Naive B cell (primary cell): ENCODE data around the gene GPR137C. TPM values are rescaled to one million over a fixed set of nuclear protein-coding genes. Genes with fewer than 3 reads are reported as not detected.

Experiments
- ATAC-seq, 2 donors: fragments of 150-1000 bp; cut with Tn5 transposase; 2 replicates each; pipeline ENCODE4 v1.10.0; 2021; ENCODE audit warnings: low read depth in 2 of 2, mild to moderate bottlenecking in 2 of 2, moderate library complexity in 2 of 2
- DNase-seq: peaks from one replicate; pipeline ENCODE4 v3.0.0; 2022
- H3K27ac Mint-ChIP-seq, 6 donors: one replicate each; pipeline ENCODE4 v1.8.0; 2020 to 2022; ENCODE audit warnings: mild to moderate bottlenecking in 6 of 6, mixed read lengths in 6 of 6, moderate library complexity in 5 of 6, inconsistent platforms in 2 of 6
- H3K27me3 Mint-ChIP-seq, 3 donors: one replicate each; pipeline ENCODE4 v1.8.0; 2021 to 2022; ENCODE audit warnings: mixed read lengths in 3 of 3, mild to moderate bottlenecking in 1 of 3
- H3K36me3 Mint-ChIP-seq, 2 donors: one replicate each; pipeline ENCODE4 v1.8.0; 2020 to 2022; ENCODE audit warnings: mixed read lengths in 2 of 2, inconsistent platforms in 1 of 2, mild to moderate bottlenecking in 1 of 2
- H3K4me1 Mint-ChIP-seq, 3 donors: one replicate each; pipeline ENCODE4 v1.8.0; 2020 to 2022; ENCODE audit warnings: mixed read lengths in 3 of 3, inconsistent platforms in 1 of 3, mild to moderate bottlenecking in 1 of 3, moderate library complexity in 1 of 3
- H3K4me3 Mint-ChIP-seq, 8 donors: one replicate each; pipeline ENCODE4 v1.8.0; 2020 to 2022; ENCODE audit warnings: mild to moderate bottlenecking in 8 of 8, mixed read lengths in 8 of 8, moderate library complexity in 8 of 8, inconsistent platforms in 2 of 8
- H3K9me3 Mint-ChIP-seq, 7 donors: one replicate each; pipeline ENCODE4 v1.8.0; 2020 to 2022; ENCODE audit warnings: mixed read lengths in 7 of 7, mild to moderate bottlenecking in 5 of 7, inconsistent platforms in 2 of 7, moderate library complexity in 1 of 7
- polyA plus RNA-seq, 6 donors: library from polyadenylated mRNA; unstranded; fragments of 300-500 nt; fragmentation: Illumina TruSeq; gene quantifications; one replicate each; pipeline ENCODE4 v1.2.3, GENCODE V29; 2021; ENCODE audit warnings: low read depth in 6 of 6

The GPR137C gene
- polyA plus RNA-seq, 6 donors from 2014 or later = 0.12 TPM; not detected in 5

DNA sequence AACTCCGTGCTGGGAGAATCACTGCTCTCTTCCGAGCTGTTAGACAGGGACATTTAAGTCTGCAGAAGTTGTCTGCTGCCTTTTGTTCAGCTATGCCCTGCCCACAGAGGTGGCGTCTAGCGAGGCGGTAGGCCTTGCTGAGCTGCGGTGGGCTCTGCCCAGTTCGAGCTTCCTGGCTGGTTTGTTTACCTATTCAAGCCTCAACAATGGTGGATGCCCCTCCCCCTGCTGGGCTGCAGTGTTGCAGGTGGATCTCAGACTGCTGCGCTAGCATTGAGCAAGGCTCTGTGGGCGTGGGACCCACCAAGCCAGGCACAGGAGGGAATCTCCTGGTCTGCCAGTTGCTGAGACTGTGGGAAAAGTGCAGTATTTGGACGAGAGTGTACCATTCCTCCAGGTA lies 43.7 kb downstream of the GPR137C start:
- Mint-ChIP-seq H3K36me3 (peaks cover 0 to 6% of the 10 kb centered on the region in 2 donors), H3K27ac (no peak overlapping the region), H3K4me3 (no peak overlapping the region), H3K27me3 (peaks cover 0 to 6% (median 0%) of the 10 kb centered on the region in 3 donors), H3K9me3 (peaks cover 0 to 28% (median 14%) of the 10 kb centered on the region in 7 donors), H3K4me1 (no peaks in the 10 kb centered on the region)
- DNase-seq (no peak), ATAC-seq (no peak)

GRCh38 chr14:52596861-52597260 lies 44.2 kb downstream of the GPR137C start:
- Mint-ChIP-seq H3K27ac (peak overlapping the region in 1 of 6 donors; percentile 49), H3K4me3 (no peak overlapping the region), H3K4me1 (no peaks in the 10 kb centered on the region), H3K36me3 (peaks cover 0 to 6% of the 10 kb centered on the region in 2 donors), H3K27me3 (peaks cover 0 to 6% (median 0%) of the 10 kb centered on the region in 3 donors), H3K9me3 (peaks cover 0 to 28% (median 12%) of the 10 kb centered on the region in 7 donors)
- DNase-seq = no peak
- ATAC-seq = no peak

- Mint-ChIP-seq H3K27ac (no peak overlapping the region), H3K27me3 (peaks cover 0 to 6% (median 0%) of the 10 kb centered on the region in 3 donors), H3K36me3 (peaks cover 0 to 6% of the 10 kb centered on the region in 2 donors), H3K4me1 (peaks cover 4 to 8% (median 6%) of the 10 kb centered on the region in 3 donors), H3K4me3 (no peak overlapping the region), H3K9me3 (peaks cover 0 to 26% (median 10%) of the 10 kb centered on the region in 7 donors)
- ATAC-seq (no peak), DNase-seq (no peak)
These were observed 45.9 kb downstream of the GPR137C start for GRCh38 chr14:52598568-52598967.

- Mint-ChIP-seq H3K27me3 (peaks cover 0 to 6% (median 0%) of the 10 kb centered on the region in 3 donors), H3K27ac (no peak overlapping the region), H3K9me3 (peaks cover 0 to 25% (median 9%) of the 10 kb centered on the region in 7 donors), H3K4me3 (no peak overlapping the region), H3K36me3 (peaks cover 0 to 6% of the 10 kb centered on the region in 2 donors), H3K4me1 (peaks cover 4 to 8% (median 6%) of the 10 kb centered on the region in 3 donors)
- no peak for DNase-seq
- no peak for ATAC-seq
These were observed 47.3 kb downstream of the GPR137C start for GRCh38 chr14:52599974-52600373.

DNA sequence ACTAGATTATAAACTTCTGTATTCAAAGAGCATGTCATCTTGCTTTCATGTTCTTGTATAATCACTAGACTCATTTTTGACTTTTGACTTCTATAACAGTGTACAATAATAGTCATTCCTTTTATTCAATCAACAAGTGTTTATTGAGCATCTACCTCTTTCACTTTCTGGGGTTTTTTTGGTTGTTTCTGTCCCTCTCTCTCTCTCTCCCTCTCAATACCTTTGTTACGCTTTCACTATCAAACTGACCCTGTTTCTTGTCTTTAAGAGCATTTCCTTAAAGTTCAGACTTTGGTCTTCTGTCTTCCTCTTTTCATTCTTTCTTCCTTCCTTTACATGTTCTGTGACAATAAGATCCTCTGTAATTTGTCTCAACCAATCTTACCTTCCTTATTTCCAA lies 49.5 kb downstream of the GPR137C start:
- H3K4me1 Mint-ChIP-seq = peaks cover 4 to 8% (median 6%) of the 10 kb centered on the region in 3 donors
- ATAC-seq (peak in 1 of 2 donors; percentile 43), DNase-seq (no peak)
- H3K27ac Mint-ChIP-seq = peak overlapping the region in 3 of 6 donors; percentile 1 to 5 (median 2)
- no peaks in the 10 kb centered on the region for H3K36me3 Mint-ChIP-seq
- H3K4me3 Mint-ChIP-seq = no peak overlapping the region
- H3K27me3 Mint-ChIP-seq = no peaks in the 10 kb centered on the region
- peaks cover 0 to 22% (median 8%) of the 10 kb centered on the region in 7 donors for H3K9me3 Mint-ChIP-seq

GRCh38 chr14:52607061-52607460 lies 54.4 kb downstream of the GPR137C start:
- Mint-ChIP-seq H3K4me1 (peaks cover 3 to 7% (median 5%) of the 10 kb centered on the region in 3 donors), H3K4me3 (no peak overlapping the region), H3K27ac (peak overlapping the region in 1 of 6 donors; percentile 5), H3K36me3 (no peaks in the 10 kb centered on the region), H3K27me3 (no peaks in the 10 kb centered on the region), H3K9me3 (peaks cover 0 to 21% (median 8%) of the 10 kb centered on the region in 7 donors)
- DNase-seq (no peak), ATAC-seq (no peak)

- ATAC-seq = no peak
- no peaks in the 10 kb centered on the region for H3K4me1 Mint-ChIP-seq
- H3K27ac Mint-ChIP-seq = no peak overlapping the region
- no peak for DNase-seq
- no peak overlapping the region for H3K4me3 Mint-ChIP-seq
- peaks cover 0 to 14% (median 5%) of the 10 kb centered on the region in 7 donors for H3K9me3 Mint-ChIP-seq
- no peaks in the 10 kb centered on the region for H3K36me3 Mint-ChIP-seq
- H3K27me3 Mint-ChIP-seq = no peaks in the 10 kb centered on the region
These were observed 56.9 kb downstream of the GPR137C start for GRCh38 chr14:52609445-52610044.

DNA sequence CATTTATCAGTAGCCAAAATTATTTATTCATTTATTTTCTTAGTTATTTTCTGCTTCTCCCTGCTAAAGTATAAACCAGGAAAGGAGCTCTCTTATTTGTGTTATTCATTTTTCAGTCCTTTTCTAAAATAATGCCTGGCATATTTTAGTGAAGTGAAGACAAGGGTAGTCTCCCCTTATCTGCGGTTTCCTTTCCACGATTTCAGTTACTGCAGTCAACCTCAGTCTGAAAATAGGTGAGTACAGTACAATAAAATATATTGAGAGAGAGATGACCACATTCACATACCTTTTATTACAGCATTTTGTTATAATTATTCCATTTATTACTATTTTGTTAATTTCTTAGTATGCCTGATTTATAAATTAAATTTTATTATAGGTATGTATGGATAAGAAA lies 57.6 kb downstream of the GPR137C start:
- Mint-ChIP-seq H3K27me3 (no peaks in the 10 kb centered on the region), H3K4me1 (no peaks in the 10 kb centered on the region), H3K9me3 (peaks cover 0 to 8% (median 4%) of the 10 kb centered on the region in 7 donors), H3K4me3 (no peak overlapping the region), H3K27ac (no peak overlapping the region), H3K36me3 (no peaks in the 10 kb centered on the region)
- ATAC-seq (no peak), DNase-seq (no peak)

- no peaks in the 10 kb centered on the region for H3K4me1 Mint-ChIP-seq
These were observed 66.0 kb downstream of the GPR137C start for GRCh38 chr14:52618602-52619001.

DNA sequence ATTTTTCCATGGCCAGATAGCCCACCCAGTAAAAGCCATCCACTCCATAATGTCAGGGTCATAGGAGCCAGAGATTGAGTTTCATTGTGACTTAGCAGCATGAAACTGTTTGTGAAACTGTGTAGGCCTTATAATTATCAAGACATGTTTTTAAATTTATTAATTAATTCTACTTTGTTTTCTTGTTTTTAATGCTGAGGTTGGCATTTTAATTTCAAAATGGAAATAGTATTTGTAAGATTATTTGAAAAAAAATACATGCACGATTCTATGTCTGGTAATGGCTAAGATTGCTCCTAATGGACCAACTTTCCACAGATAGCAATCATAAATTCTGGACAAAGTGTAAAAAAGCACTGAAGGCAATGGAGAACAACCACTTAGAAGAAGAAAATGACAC lies 67.1 kb downstream of the GPR137C start:
- DNase-seq (no peak), ATAC-seq (no peak)
- no peaks in the 10 kb centered on the region for H3K4me1 Mint-ChIP-seq
- no peak overlapping the region for H3K27ac Mint-ChIP-seq
- no peaks in the 10 kb centered on the region for H3K9me3 Mint-ChIP-seq
- no peaks in the 10 kb centered on the region for H3K27me3 Mint-ChIP-seq
- H3K36me3 Mint-ChIP-seq = no peaks in the 10 kb centered on the region
- H3K4me3 Mint-ChIP-seq = no peak overlapping the region

More at GRCh38 chr14:52618602-52619001, 66.0 kb downstream of the GPR137C start:
- DNase-seq (no peak), ATAC-seq (no peak)
- no peaks in the 10 kb centered on the region for H3K36me3 Mint-ChIP-seq
- H3K27me3 Mint-ChIP-seq = no peaks in the 10 kb centered on the region
- H3K4me3 Mint-ChIP-seq = no peak overlapping the region
- H3K9me3 Mint-ChIP-seq = no peaks in the 10 kb centered on the region
- H3K27ac Mint-ChIP-seq = no peak overlapping the region

- H3K27me3 Mint-ChIP-seq = no peaks in the 10 kb centered on the region
- peak overlapping the region in 1 of 6 donors; percentile 12 for H3K27ac Mint-ChIP-seq
- H3K9me3 Mint-ChIP-seq = peaks cover 0 to 16% (median 7%) of the 10 kb centered on the region in 7 donors
- no peak overlapping the region for H3K4me3 Mint-ChIP-seq
- no peak for DNase-seq
- peaks cover 19% of the 10 kb centered on the region in 2 donors for H3K36me3 Mint-ChIP-seq
- no peak for ATAC-seq
- H3K4me1 Mint-ChIP-seq = no peaks in the 10 kb centered on the region
These were observed 87.5 kb downstream of the GPR137C start for GRCh38 chr14:52640137-52640536.

DNA sequence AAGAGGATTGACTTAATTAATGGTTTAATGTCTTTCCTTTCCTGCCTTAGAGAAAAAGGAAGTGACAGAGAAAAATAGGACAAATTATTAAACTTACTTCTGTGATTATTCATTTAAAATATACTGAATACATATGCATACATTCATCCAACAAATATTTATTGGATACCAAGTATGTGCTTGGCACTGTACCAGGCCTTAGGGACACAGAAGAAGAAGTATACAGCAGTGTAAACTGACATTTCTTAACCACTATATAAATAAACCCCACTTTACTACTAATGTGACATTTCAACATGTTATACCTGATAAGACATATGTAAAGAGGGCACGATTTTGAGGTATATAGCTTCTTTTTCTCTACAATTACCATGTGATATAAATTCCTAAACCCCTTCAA lies 89.1 kb downstream of the GPR137C start:
- no peak overlapping the region for H3K4me3 Mint-ChIP-seq
- no peak overlapping the region for H3K27ac Mint-ChIP-seq
- ATAC-seq (no peak), DNase-seq (no peak)
- H3K27me3 Mint-ChIP-seq = no peaks in the 10 kb centered on the region
- H3K36me3 Mint-ChIP-seq = peaks cover 24 to 27% of the 10 kb centered on the region in 2 donors
- H3K9me3 Mint-ChIP-seq = peaks cover 0 to 16% (median 7%) of the 10 kb centered on the region in 7 donors
- H3K4me1 Mint-ChIP-seq = peaks cover 0 to 4% (median 0%) of the 10 kb centered on the region in 3 donors

DNA sequence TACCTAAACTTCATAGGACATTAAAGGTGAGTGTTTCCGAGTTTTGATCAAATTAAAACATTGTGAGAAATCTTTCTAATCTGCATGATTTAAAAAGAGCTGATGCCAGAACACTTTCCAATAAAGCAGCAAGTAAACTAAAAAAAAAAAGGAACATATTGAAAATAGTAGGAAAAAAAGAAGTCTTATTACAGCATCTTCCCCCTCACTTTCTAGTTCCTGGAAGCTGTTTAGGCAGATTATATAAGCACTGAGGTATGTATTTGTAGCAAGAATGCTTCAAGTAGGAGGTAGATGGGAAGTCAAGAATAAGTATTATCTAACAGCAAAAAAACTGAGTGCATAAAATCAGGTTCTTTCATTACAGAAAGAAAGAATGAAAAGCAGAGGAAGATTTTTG lies 96.9 kb downstream of the GPR137C start:
- H3K9me3 Mint-ChIP-seq = no peaks in the 10 kb centered on the region
- H3K4me3 Mint-ChIP-seq = no peak overlapping the region
- H3K36me3 Mint-ChIP-seq = peaks cover 13 to 16% of the 10 kb centered on the region in 2 donors
- peaks cover 0 to 5% (median 0%) of the 10 kb centered on the region in 3 donors for H3K4me1 Mint-ChIP-seq
- H3K27ac Mint-ChIP-seq = peak overlapping the region in 1 of 6 donors; percentile 59
- no peak for DNase-seq
- H3K27me3 Mint-ChIP-seq = no peaks in the 10 kb centered on the region
- ATAC-seq = no peak

GRCh38 chr14:52650774-52651173 lies 98.1 kb downstream of the GPR137C start:
- Mint-ChIP-seq H3K4me3 (no peak overlapping the region), H3K27me3 (no peaks in the 10 kb centered on the region), H3K27ac (no peak overlapping the region), H3K36me3 (peaks cover 16 to 17% of the 10 kb centered on the region in 2 donors), H3K9me3 (no peaks in the 10 kb centered on the region), H3K4me1 (peaks cover 0 to 5% (median 0%) of the 10 kb centered on the region in 3 donors)
- DNase-seq = no peak
- no peak for ATAC-seq
